K562 (cell line): ENCODE data around the gene GALNT15. TPM values are rescaled to one million over a fixed set of nuclear protein-coding genes. Genes with fewer than 3 reads are reported as not detected.

Experiments used
- ATAC-seq: fragments of 200-7000 bp; cut with Tn5 transposase; 3 replicates; pipeline ENCODE4 v1.9.1; 2020; ENCODE audit warnings: moderate library complexity
- Bru-seq: library from RNA; stranded (reverse); fragments of 400-500 nt; gene quantifications from one replicate; lab custom pipeline; 2021; lab: Mats Ljungman, UMichigan
- BruChase-seq, 2 experiments: library from RNA; stranded (reverse); fragments of 400-500 nt; gene quantifications; one replicate each; lab custom pipeline; 2021; lab: Mats Ljungman, UMichigan
- BruUV-seq: library from RNA; stranded (reverse); fragments of 400-500 nt; replicated peaks from 2 replicates; lab custom pipeline; 2021; lab: Mats Ljungman, UMichigan
- CTCF ChIA-PET: fragments of 300-600 bp; formaldehyde crosslinking; extraction: SDS; loops from one replicate; lab custom pipeline; 2021; ENCODE audit warnings: low intra/inter-chr PET ratio; lab: Yijun Ruan, JAX
- POLR2A ChIA-PET: fragments of 300-600, 350-650 bp; sonication (Branson Sonifier 250); formaldehyde crosslinking; extraction: SDS; loops from one replicate; lab custom pipeline; 2021; ENCODE audit warnings: antibody characterized with exemption, inconsistent platforms; lab: Yijun Ruan, JAX
- DNase-seq, 4 experiments: peaks; one replicate each; pipeline versions ENCODE4 v3.0.0 to v3.0.0-alpha.2; 2011 to 2018; ENCODE audit warnings: low spot score in 3 of 4, mixed read lengths in 3 of 4; ENCODE audit errors: extremely low read depth in 1 of 4
- FAIRE-seq: peaks from 2 replicates; lab custom pipeline; 2011; peaks lifted over from hg19 to GRCh38; lab: Jason Lieb, UNC
- H2AFZ ChIP-seq: 2 replicates; pipeline ENCODE4 v1.6.0; 2011; ENCODE audit warnings: low read depth, low read length, control low read depth, inconsistent platforms
- H3K27ac ChIP-seq: fragments of 200-600 bp; 3 replicates; pipeline ENCODE4 v1.8.0; 2011; ENCODE audit warnings: low read depth, mild to moderate bottlenecking, control low read depth, inconsistent platforms, low read length, moderate library complexity, mixed read lengths; ENCODE audit errors: extremely low read depth
- H3K27me3 ChIP-seq, 2 experiments: fragments of 300-600 bp in 1 of 2; 2 replicates in 1 of 2; 3 replicates in 1 of 2; pipeline versions ENCODE4 v1.6.0 to v1.8.0; 2011; ENCODE audit warnings: inconsistent platforms in 2 of 2, low read length in 2 of 2, mild to moderate bottlenecking in 1 of 2, mixed read lengths in 1 of 2, moderate library complexity in 1 of 2; ENCODE audit not compliant: control insufficient read depth in 2 of 2, insufficient read depth in 2 of 2
- H3K36me3 ChIP-seq: fragments of 300-600 bp; 3 replicates; pipeline ENCODE4 v1.8.0; 2011; ENCODE audit warnings: mild to moderate bottlenecking, low read length, inconsistent platforms; ENCODE audit not compliant: control insufficient read depth, insufficient read depth
- H3K4me1 ChIP-seq, 2 experiments: fragments of 200-600 bp in 1 of 2; replicated peaks in 1 of 2; 2 replicates in 1 of 2; 3 replicates in 1 of 2; pipeline versions ENCODE4 v1.5.1 to v1.8.0; 2011; ENCODE audit warnings: inconsistent platforms in 2 of 2, low read length in 2 of 2, mild to moderate bottlenecking in 1 of 2, mixed read lengths in 1 of 2, moderate library complexity in 1 of 2; ENCODE audit not compliant: control insufficient read depth in 2 of 2, insufficient read depth in 2 of 2
- H3K4me2 ChIP-seq: 2 replicates; pipeline ENCODE4 v1.6.1; 2011; ENCODE audit warnings: low read length, control low read depth, inconsistent platforms, mixed read lengths; ENCODE audit not compliant: insufficient read depth
- H3K4me3 ChIP-seq: fragments of 200-600 bp; sonication (generic), shearing (Covaris generic); 2 replicates; pipeline ENCODE4 v1.5.1; 2016; ENCODE audit warnings: control low read depth, inconsistent platforms
- H3K79me2 ChIP-seq: fragments of 200-600 bp; 3 replicates; pipeline ENCODE4 v1.8.0; 2011; ENCODE audit warnings: low read length, inconsistent platforms; ENCODE audit not compliant: control insufficient read depth, insufficient read depth
- H3K9ac ChIP-seq, 2 experiments: 2 replicates each; pipeline versions ENCODE4 v1.6.0 to v1.6.1; 2011; ENCODE audit warnings: low read depth in 2 of 2, low read length in 2 of 2, control low read depth in 1 of 2, inconsistent platforms in 1 of 2, mild to moderate bottlenecking in 1 of 2, mixed read lengths in 1 of 2; ENCODE audit not compliant: insufficient read depth in 1 of 2
- H3K9me1 ChIP-seq: one replicate; pipeline ENCODE4 v1.6.0; 2011; ENCODE audit warnings: inconsistent platforms, mild to moderate bottlenecking, low read length, moderate library complexity; ENCODE audit not compliant: control insufficient read depth, insufficient read depth
- H3K9me3 ChIP-seq: replicated peaks from 2 replicates; pipeline ENCODE4 v1.5.1; 2011; ENCODE audit warnings: low read depth, low read length, inconsistent platforms; ENCODE audit not compliant: control insufficient read depth, insufficient read depth
- H4K20me1 ChIP-seq: replicated peaks from 2 replicates; pipeline ENCODE4 v1.6.1; 2011; ENCODE audit warnings: low read length, inconsistent platforms, mixed read lengths; ENCODE audit not compliant: control insufficient read depth, insufficient read depth
- EHMT2 ChIP-seq: fragments of 450-650 bp; IDR thresholded peaks from 2 replicates; pipeline ENCODE4 v1.6.1; 2018; ENCODE audit warnings: antibody characterized with exemption
- HCFC1 ChIP-seq: IDR thresholded peaks from 2 replicates; pipeline ENCODE4 v1.6.1; 2012; ENCODE audit warnings: low read depth, low read length, improper control_type of control experiment
- HDAC1 ChIP-seq, 2 experiments: fragments of 450-650 bp; IDR thresholded peaks; 2 replicates each; pipeline ENCODE4 v1.6.1; 2016 to 2017; ENCODE audit warnings: inconsistent platforms in 1 of 2, mild to moderate bottlenecking in 1 of 2, moderate library complexity in 1 of 2
- MAFG ChIP-seq: fragments of 450-650 bp; conservative IDR thresholded peaks from 2 replicates; pipeline ENCODE4 v1.6.1; 2016; ENCODE audit warnings: missing genetic modification characterization, missing compliant biosample characterization
- NFRKB ChIP-seq: fragments of 450-650 bp; IDR thresholded peaks from 2 replicates; pipeline ENCODE4 v1.6.1; 2016; ENCODE audit warnings: low read depth
- NFYB ChIP-seq: IDR thresholded peaks from 2 replicates; pipeline ENCODE4 v1.6.1; 2011; ENCODE audit warnings: mild to moderate bottlenecking, moderate library complexity; ENCODE audit not compliant: insufficient read length; ENCODE audit errors: extremely low read depth
- RBM39 ChIP-seq: fragments of 200-400 bp; formaldehyde crosslinking; optimal IDR thresholded peaks from 2 replicates; pipeline ENCODE3; 2018; ENCODE audit warnings: low read depth, low read length
- ZC3H4 ChIP-seq: sonication (generic); formaldehyde crosslinking; IDR thresholded peaks from 2 replicates; pipeline ENCODE4 v1.9.0; 2021; ENCODE audit warnings: missing genetic modification reagents, borderline replicate concordance
- ZNF121 ChIP-seq: sonication (generic); formaldehyde crosslinking; conservative IDR thresholded peaks from 2 replicates; pipeline ENCODE4 v1.8.0; 2022; ENCODE audit warnings: missing genetic modification reagents
- ZNF134 ChIP-seq: fragments of 250-450 bp; sonication (Bioruptor Pico); conservative IDR thresholded peaks from 2 replicates; pipeline ENCODE4 v1.4.0; 2020
- ZNF57 ChIP-seq: fragments of 450-650 bp; formaldehyde crosslinking; IDR thresholded peaks from 2 replicates; pipeline ENCODE4 v1.4.0; 2020; ENCODE audit warnings: mild to moderate bottlenecking, moderate library complexity
- WGBS: fragments of 100-300 bp; shearing (Covaris generic); methylation state at CpG from one replicate; pipeline ENCODE4 v1.1.6; 2016; ENCODE audit warnings: low coverage, mixed read lengths; ENCODE audit not compliant: insufficient coverage; ENCODE audit errors: missing lambda C conversion rate; 5-methylcytosine and 5-hydroxymethylcytosine counted together
- in situ Hi-C: fragments of 300-500 bp; cut with MboI; formaldehyde crosslinking; loops from 4 replicates; pipeline ENCODE4 v1.15.0; 2018; ENCODE audit warnings: inconsistent platforms, mixed read lengths
- intact Hi-C: fragments of 100-400 bp; cut with micrococcal nuclease; formaldehyde crosslinking; loops from 2 replicates; pipeline ENCODE4 v1.14.2; 2022
- long read RNA-seq, 3 experiments: library from polyadenylated mRNA in 2 of 3; library from RNA in 1 of 3; unstranded in 2 of 3; stranded (forward) in 1 of 3; transcript quantifications; one replicate each; pipeline ENCODE4 v2.0.0, GENCODE V29; 2019 to 2022
- polyA minus RNA-seq, 3 experiments: library from RNA; depleted of rRNA, polyadenylated mRNA; stranded (reverse); fragments of >200 nt; gene quantifications; 2 replicates each; pipeline ENCODE4 v1.2.3, GENCODE V29; 2011
- polyA plus RNA-seq, 8 experiments: library from polyadenylated mRNA; depleted of rRNA in 4 of 8; stranded (reverse) in 5 of 8; unstranded in 3 of 8; fragments of >200 nt; fragmentation: Nextera tagmentation in 2 of 8; fragmentation: Illumina TruSeq in 1 of 8; extraction: Ambion mirVana in 2 of 8; extraction: Trizol in 1 of 8; gene quantifications; 2 replicates each; pipeline versions ENCODE4 v1.2.1 to v1.2.3, GENCODE V29; 2011 to 2014; ENCODE audit warnings: inconsistent platforms in 1 of 8, missing spikeins in 1 of 8
- total RNA-seq, 7 experiments: library from RNA; depleted of rRNA in 6 of 7; stranded (reverse); fragments of >200 nt in 6 of 7; fragmentation: Illumina TruSeq in 2 of 7; extraction: Trizol in 2 of 7; gene quantifications; 2 replicates each; pipeline versions ENCODE4 v1.2.1 to v1.2.3, GENCODE V29; 2011 to 2021; ENCODE audit warnings: low replicate concordance in 1 of 7
- TF ChIP-seq, protein P1 (sequence below): fragments of 450-650 bp; formaldehyde crosslinking; IDR thresholded peaks from 2 replicates; pipeline ENCODE4 v1.4.0; 2020; ENCODE audit warnings: mild to moderate bottlenecking, moderate library complexity
- TF ChIP-seq, protein P2 (sequence below): fragments of 450-650 bp; IDR thresholded peaks from 2 replicates; pipeline ENCODE4 v1.6.1; 2017; ENCODE audit warnings: mild to moderate bottlenecking, moderate library complexity

Gene GALNT15, protein sequence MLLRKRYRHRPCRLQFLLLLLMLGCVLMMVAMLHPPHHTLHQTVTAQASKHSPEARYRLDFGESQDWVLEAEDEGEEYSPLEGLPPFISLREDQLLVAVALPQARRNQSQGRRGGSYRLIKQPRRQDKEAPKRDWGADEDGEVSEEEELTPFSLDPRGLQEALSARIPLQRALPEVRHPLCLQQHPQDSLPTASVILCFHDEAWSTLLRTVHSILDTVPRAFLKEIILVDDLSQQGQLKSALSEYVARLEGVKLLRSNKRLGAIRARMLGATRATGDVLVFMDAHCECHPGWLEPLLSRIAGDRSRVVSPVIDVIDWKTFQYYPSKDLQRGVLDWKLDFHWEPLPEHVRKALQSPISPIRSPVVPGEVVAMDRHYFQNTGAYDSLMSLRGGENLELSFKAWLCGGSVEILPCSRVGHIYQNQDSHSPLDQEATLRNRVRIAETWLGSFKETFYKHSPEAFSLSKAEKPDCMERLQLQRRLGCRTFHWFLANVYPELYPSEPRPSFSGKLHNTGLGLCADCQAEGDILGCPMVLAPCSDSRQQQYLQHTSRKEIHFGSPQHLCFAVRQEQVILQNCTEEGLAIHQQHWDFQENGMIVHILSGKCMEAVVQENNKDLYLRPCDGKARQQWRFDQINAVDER
- total RNA-seq (2011; cell fraction: chromatin; rRNA removed; ENCODE audit: low replicate concordance) = not detected in 2 replicates
- not detected in 2 replicates for total RNA-seq (2011; cell fraction: nucleolus; rRNA removed)
- not detected in 2 replicates for total RNA-seq (2011; cell fraction: nucleoplasm; rRNA removed)
- not detected in 2 replicates for total RNA-seq (2014; rRNA removed)
- not detected in 2 replicates for total RNA-seq (2014; rRNA removed; fragmentation: Illumina TruSeq; extraction: Trizol)
- not detected in 2 replicates for total RNA-seq (2015; rRNA removed; fragmentation: Illumina TruSeq; extraction: Trizol)
- not detected in 2 replicates for total RNA-seq (2021)
- not detected in 2 replicates for polyA plus RNA-seq (2011; rRNA removed)
- not detected in 2 replicates for polyA plus RNA-seq (2011; cell fraction: cytosol; rRNA removed)
- not detected in 2 replicates for polyA plus RNA-seq (2011; cell fraction: nucleus; rRNA removed)
- not detected in 2 replicates for polyA plus RNA-seq (2012)
- polyA plus RNA-seq (2014; fragmentation: Illumina TruSeq; extraction: Trizol) = not detected in 2 replicates
- polyA plus RNA-seq (2014; fragmentation: Nextera tagmentation; extraction: Ambion mirVana) = not detected
- polyA plus RNA-seq (2014; rRNA removed) = not detected in 2 replicates
- polyA minus RNA-seq (2011; rRNA and poly(A)+ RNA removed) = not detected in 2 replicates
- polyA minus RNA-seq (2011; cell fraction: cytosol; rRNA and poly(A)+ RNA removed) = not detected in 2 replicates
- not detected in 2 replicates for polyA minus RNA-seq (2011; cell fraction: nucleus; rRNA and poly(A)+ RNA removed)
- percentile 2 among the genes with signal in this experiment for Bru-seq, nascent RNA
- BruChase-seq, experiment 1, labeled RNA remaining after a 2-hour chase = not detected
- not detected for BruChase-seq, experiment 2, labeled RNA remaining after a 6-hour chase
- long read RNA-seq, experiment 1 = 0 reads
- long read RNA-seq, experiment 2 = 0 reads
- long read RNA-seq, experiment 3 = 0 reads

DNA sequence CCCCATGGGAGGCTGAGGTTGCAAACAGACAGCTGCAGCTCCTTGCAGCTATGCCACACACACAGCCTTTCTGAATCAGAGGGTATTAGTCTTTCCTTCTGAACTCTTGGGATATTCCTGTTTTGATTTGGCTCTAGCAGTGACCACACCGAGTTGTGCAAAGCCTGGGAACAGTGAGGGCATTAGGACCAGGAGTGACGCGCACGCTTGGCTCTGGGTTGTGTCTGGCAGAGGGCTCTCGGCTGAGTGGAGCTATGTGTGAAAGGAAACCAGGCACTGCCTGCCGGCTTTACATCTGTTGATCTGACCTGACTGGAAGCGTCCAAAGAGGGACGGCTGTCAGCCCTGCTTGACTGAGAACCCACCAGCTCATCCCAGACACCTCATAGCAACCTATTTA is at the start of gene GALNT15:
Gene GALNT15, plus strand, starts transcription at position 292 of the 400 bp plus-strand sequence. CDS start 472 bp downstream, outside the sequence.
- H3K4me1 ChIP-seq = peaks cover 0 to 5% of the 10 kb centered on the region in 2 experiments; a peak in 1 of 5 replicates
- no peaks in the 10 kb centered on the region for H3K79me2 ChIP-seq
- H3K4me3 ChIP-seq = no peak within 1 kb of the TSS
- H3K27me3 ChIP-seq = peaks cover 21 to 45% of the 10 kb centered on the region in 2 experiments
- no peak within 1 kb of the TSS for H2AFZ ChIP-seq
- in situ Hi-C loops = loop anchor here (10.0 kb wide), 1 partner anchor 360 kb away; no protein-coding TSS in a partner anchor
- no peak within 1 kb of the TSS; a peak in 1 of 4 replicates for H3K9ac ChIP-seq
- H3K9me3 ChIP-seq = peaks cover 4% of the 10 kb centered on the region; the same call in 1 of the 2 replicates
- 0% methylated on average over 8 of the region's 8 CpGs for WGBS
- BruUV-seq = no TSS peak
- FAIRE-seq (no peak), DNase-seq (no peak), ATAC-seq (no peak)
- H3K9me1 ChIP-seq = no peaks in the 10 kb centered on the region
- ChIA-PET CTCF (no interaction called here), POLR2A (interaction anchor here (0.8 to 2.0 kb wide), 5 partner anchors 8 to 573 kb away, joined by 3 to 7 read pairs (median 3); partner anchors contain the start of genes BTD and HACL1)
- H3K4me2 ChIP-seq = no peak within 1 kb of the TSS
- H4K20me1 ChIP-seq = peaks cover 19% of the 10 kb centered on the region; the same call in 1 of the 2 replicates
- H3K36me3 ChIP-seq = no peaks in the 10 kb centered on the region
- intact Hi-C loops = no loop called here
- no peak within 1 kb of the TSS for H3K27ac ChIP-seq
- TF ChIP-seq NFYB (no peak), RBM39 (no peak), ZNF121 (CRISPR knock-in tag) (no peak), EHMT2 (no peak), HCFC1 (no peak), HDAC1 (IDR thresholded peaks at IDR 0.05) (no peak), ZNF134 (CRISPR knock-in tag) (no peak), NFRKB (no peak), ZNF57 (no peak), ZC3H4 (CRISPR knock-in tag) (no peak), MAFG (tag) (no peak)
- TF ChIP-seq, protein P1, sequence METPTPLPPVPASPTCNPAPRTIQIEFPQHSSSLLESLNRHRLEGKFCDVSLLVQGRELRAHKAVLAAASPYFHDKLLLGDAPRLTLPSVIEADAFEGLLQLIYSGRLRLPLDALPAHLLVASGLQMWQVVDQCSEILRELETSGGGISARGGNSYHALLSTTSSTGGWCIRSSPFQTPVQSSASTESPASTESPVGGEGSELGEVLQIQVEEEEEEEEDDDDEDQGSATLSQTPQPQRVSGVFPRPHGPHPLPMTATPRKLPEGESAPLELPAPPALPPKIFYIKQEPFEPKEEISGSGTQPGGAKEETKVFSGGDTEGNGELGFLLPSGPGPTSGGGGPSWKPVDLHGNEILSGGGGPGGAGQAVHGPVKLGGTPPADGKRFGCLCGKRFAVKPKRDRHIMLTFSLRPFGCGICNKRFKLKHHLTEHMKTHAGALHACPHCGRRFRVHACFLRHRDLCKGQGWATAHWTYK = no peak
- TF ChIP-seq, protein P2, sequence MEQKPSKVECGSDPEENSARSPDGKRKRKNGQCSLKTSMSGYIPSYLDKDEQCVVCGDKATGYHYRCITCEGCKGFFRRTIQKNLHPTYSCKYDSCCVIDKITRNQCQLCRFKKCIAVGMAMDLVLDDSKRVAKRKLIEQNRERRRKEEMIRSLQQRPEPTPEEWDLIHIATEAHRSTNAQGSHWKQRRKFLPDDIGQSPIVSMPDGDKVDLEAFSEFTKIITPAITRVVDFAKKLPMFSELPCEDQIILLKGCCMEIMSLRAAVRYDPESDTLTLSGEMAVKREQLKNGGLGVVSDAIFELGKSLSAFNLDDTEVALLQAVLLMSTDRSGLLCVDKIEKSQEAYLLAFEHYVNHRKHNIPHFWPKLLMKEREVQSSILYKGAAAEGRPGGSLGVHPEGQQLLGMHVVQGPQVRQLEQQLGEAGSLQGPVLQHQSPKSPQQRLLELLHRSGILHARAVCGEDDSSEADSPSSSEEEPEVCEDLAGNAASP = no peak
